NB4 (cell line): Measurements from ENCODE around the gene ZBTB7C.

ENCODE experiments used
- DNase-seq: peaks from one replicate; pipeline ENCODE4 v3.0.0; 2010; ENCODE audit warnings: low read depth
- H3K4me3 ChIP-seq: one replicate; pipeline ENCODE4 v1.5.1; 2011; ENCODE audit warnings: mild to moderate bottlenecking, low read depth, low read length, moderate library complexity
- MAX ChIP-seq: IDR thresholded peaks from 2 replicates; pipeline ENCODE4 v1.6.1; 2011; ENCODE audit warnings: low read depth, low read length
- MYC ChIP-seq: IDR thresholded peaks from 2 replicates; pipeline ENCODE4 v1.6.1; 2011; ENCODE audit warnings: low read depth, low read length
- POLR2A ChIP-seq: IDR thresholded peaks from 2 replicates; pipeline ENCODE4 v1.6.1; 2011; ENCODE audit warnings: mild to moderate bottlenecking; ENCODE audit not compliant: insufficient read length; ENCODE audit errors: extremely low read depth
- TF ChIP-seq, protein P1 (sequence below): IDR thresholded peaks from one replicate; pipeline ENCODE4 v1.5.1; 2012; ENCODE audit warnings: low read depth, low read length

Gene ZBTB7C

DNA sequence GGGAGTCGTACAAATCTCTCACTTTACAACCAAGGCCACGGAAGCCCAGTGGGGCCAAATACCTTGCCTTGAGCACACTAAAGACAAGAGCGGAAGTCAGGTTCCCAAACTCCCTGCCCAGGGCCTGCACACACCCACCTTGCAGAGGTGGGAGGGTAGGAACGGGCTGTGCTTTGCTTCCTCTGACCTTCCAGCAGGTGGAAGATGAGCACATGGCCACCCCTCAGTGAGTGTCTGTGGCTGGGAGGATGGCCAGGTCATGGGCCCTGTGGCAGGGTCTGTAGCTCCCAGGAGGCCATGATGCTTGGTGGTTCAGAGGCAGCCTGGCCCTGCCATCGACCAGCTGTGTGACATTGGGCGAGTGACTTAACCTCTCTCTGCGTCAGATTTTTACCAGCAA, 218.2 kb downstream of the ZBTB7C start:
- TF ChIP-seq MYC (no peak), MAX (no peak)
- no peak overlapping the region for H3K4me3 ChIP-seq
- no peak for DNase-seq

GRCh38 chr18:48188609-48189008, 220.6 kb downstream of the ZBTB7C start:
- TF ChIP-seq MYC (no peak), MAX (no peak)
- TF ChIP-seq, protein P1, sequence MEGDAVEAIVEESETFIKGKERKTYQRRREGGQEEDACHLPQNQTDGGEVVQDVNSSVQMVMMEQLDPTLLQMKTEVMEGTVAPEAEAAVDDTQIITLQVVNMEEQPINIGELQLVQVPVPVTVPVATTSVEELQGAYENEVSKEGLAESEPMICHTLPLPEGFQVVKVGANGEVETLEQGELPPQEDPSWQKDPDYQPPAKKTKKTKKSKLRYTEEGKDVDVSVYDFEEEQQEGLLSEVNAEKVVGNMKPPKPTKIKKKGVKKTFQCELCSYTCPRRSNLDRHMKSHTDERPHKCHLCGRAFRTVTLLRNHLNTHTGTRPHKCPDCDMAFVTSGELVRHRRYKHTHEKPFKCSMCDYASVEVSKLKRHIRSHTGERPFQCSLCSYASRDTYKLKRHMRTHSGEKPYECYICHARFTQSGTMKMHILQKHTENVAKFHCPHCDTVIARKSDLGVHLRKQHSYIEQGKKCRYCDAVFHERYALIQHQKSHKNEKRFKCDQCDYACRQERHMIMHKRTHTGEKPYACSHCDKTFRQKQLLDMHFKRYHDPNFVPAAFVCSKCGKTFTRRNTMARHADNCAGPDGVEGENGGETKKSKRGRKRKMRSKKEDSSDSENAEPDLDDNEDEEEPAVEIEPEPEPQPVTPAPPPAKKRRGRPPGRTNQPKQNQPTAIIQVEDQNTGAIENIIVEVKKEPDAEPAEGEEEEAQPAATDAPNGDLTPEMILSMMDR = no peak
- no peak for DNase-seq
- H3K4me3 ChIP-seq = no peak overlapping the region

DNA sequence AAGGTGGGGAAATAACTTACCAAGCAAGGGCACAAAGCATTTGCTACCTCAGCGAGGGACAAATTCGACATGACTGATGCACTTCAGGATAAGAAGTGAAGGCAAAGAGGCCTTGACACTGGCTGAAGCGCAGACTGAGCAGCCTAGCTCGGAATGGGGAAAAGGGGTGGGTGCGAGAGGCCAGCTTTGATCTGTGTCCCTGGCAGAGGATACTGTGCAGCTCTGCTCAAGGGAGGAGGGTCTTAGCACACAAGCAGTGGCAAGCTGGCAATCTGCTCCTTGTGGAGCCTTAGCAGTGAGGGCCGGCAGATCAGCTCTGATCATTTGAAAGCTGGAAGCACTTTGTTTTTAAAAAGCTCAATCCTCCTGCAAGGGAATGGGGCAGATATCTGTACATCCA, 222.3 kb downstream of the ZBTB7C start:
- H3K4me3 ChIP-seq = no peak overlapping the region
- TF ChIP-seq MAX (no peak), MYC (no peak), POLR2A (no peak)
- TF ChIP-seq, protein P1 = no peak
- DNase-seq = no peak

GRCh38 chr18:48186131-48186766, 222.9 kb downstream of the ZBTB7C start:
- DNase-seq = peak; percentile 30
- no peak overlapping the region for H3K4me3 ChIP-seq
- TF ChIP-seq, protein P1 = no peak
- TF ChIP-seq POLR2A = no peak
- no peak for TF ChIP-seq MAX
- TF ChIP-seq MYC = no peak

GRCh38 chr18:48184118-48184517, 225.1 kb downstream of the ZBTB7C start:
- TF ChIP-seq POLR2A = no peak
- TF ChIP-seq, protein P1 = no peak
- no peak for TF ChIP-seq MYC
- no peak overlapping the region for H3K4me3 ChIP-seq
- no peak for DNase-seq

GRCh38 chr18:48183613-48184012, 225.6 kb downstream of the ZBTB7C start:
- H3K4me3 ChIP-seq = no peak overlapping the region
- TF ChIP-seq MAX (no peak), POLR2A (no peak), MYC (no peak)
- TF ChIP-seq, protein P1 = no peak
- no peak for DNase-seq
